GM18907 (cell line): Measurements from ENCODE around the gene MTHFSD.

ENCODE experiments used
- ATAC-seq: cut with Tn5 transposase; IDR thresholded peaks from one replicate; pipeline ENCODE4 v1.9.1; 2021; ENCODE audit warnings: mild to moderate bottlenecking, moderate library complexity; ENCODE audit not compliant: unreplicated experiment

The MTHFSD gene

DNA sequence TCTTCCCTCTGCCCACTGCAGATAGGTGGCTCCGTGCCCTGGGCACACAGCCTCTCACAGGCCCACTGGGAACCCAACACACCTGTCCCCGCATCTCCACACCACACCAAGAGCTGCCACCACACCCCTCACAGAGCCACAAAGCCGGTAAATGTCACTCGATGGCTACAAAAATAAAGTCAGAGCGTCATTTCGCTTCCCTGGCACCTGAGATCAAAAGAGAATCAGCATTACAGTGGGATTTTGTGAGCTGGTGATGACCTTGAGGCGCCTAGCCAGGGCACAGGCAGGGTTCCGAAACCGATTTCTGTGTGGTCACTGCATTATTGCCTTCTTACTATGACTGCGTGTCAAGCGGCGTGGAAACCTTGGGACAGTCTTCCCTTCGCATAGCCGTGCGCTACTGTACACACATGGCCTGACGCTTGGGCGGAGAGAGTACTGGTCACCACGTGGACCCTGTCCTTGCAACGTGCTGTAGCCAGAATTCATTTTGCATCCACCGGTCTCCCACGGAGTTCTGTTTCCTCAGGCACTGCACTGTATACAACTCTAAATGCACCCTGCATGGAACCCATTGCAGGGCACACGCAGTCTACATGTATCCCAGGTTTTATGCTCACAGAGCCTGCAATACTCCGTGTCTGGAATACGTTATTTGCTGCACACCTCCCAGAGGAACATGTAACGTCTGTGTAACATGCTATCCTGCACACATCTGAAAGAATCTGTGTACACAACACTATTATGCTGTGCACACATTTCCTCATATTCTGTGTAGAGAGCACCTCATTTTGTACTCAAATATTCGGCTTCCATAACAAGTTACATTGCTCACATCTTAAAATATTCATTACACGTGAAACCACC, 50.5 kb downstream of the MTHFSD start:
- no peak for ATAC-seq

DNA sequence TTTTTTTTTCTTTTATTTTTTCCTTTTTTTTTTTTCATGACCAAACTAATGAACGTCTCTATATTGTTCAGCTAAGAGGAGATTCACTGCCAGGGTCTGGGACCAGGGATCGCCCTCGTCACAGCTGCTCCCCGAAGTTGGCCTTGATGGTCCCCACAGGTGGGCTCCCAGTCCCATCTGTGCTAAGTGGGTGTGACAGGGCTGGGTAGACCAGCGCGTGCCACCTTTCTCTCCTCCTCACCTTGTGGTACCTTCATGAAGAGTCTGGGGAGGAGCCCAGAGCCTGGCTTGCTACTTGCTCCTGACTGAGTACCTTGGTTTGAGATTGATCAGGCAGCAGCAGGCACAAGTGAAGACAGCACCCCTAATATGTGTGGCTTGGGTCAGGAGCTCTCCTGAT, 51.2 kb downstream of the MTHFSD start:
- ATAC-seq, result no peak

DNA sequence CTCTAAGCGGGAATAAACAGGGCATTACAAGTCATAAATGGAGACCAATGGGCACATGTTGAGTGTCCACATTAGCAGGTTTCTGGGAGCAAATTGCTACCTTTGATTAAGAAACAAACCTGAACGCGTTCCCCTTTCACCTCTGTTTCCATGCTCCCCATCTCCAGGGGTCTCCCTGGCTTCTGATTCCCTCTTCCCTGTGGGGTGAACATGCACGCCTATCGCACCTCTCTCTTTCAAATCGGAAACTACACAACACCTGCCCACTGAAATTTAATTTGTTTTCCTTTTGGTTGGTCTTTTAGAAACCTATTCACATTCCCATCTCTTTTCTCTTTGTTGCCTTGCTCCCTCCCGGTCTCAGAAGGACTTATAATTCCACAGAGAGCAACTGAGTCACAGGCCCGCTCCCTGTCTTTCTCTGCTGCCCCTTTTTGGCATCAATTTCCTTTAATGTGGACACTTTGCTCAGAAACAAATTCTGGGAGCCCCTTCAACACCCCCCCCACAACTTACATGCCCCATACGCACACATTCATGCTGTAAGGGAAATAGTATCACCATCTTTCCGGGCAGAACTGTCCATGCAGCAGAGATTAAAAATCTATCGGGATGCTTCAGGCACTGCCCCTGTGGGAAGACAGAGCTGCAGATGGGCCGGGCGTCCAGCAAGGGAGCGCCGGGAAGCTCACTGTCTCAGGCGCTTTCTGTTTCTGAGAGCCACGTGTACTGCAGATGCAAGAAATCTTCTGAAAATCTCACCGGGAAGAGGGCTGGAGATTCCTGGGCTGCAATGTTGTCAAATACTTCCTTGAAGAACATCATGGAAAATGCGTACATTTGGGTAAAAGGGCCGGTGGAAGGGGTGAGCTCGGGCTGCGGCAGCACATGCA, 51.9 kb downstream of the MTHFSD start:
- ATAC-seq, result no peak

DNA sequence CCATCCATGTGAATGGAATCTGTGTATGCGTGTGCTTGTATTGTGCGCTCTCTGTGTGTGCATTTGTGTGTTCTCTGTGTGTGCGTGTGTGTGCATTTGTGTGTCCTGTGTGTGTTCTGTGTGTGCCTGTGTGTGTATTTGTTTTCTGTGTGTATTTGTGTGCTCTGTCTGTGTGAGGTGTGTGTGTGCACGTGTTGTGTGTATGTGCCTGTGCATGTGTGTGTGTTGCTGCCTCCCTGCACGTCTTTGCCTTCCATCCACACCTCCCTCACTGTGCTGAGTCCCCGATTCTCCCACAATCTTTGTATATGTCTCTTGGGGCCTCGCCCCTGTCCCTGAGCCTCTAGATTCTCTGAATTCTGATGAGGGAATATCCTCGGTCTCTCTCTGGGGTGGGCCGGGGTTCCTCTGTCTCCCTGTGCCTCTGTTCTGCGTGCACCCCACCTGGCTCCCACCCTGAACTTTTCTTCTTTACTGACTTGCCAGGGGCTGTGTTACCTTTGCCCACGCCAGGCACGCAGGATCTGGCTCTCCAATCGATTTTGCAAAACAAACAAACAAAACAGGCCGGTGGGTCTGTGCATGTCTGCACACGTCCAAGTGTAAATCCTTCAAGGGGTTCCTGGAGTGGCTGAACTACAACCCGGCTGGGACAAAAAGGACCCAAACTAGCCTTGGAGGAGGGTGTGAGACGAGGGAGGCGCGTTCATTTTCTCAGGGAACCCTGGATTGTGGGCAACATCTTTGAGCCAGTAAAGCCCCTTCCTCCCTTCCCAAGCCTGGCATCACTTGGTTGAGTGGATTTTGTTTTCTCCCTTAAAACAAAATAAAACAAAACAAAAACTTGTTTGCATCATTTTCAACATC, 52.8 kb downstream of the MTHFSD start:
- no peak for ATAC-seq

DNA sequence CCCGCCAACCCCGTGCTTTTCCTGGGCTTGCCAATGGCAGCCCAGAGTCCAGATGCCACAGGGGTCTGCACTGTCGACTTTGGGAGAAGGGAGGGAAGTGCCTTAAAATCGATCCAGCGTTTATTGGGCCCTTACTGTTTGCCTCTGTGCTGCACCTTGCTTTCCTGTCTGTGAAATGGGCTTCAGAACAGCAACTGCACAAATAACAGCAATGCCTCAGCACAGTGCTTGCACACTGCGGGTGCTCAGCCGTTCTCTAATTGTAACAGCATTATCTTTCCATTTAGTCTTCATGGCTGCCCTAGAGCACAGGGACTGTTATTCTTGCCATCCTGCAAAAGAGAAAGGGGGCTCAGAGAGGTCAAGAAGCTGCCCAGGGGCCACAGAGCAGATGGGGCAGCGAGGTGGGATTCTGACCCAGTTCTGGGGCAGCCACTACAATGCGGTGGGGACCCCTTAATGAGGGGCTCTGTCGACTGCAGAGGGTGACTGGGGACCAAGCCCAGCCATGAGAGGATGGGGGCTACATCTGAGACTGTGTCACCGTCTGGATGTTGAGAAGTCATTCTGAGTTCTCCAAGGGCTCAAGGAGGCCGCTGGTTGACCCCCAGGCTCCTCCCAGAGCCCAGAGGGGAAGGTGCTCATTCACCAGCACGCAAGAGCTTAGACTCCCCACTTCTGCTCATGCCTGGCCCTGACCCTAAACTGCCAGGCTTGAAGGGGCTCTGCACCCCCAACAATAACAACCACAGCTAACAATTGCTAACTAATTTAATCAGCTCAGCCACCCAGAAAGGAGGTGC, 54.1 kb downstream of the MTHFSD start:
- no peak for ATAC-seq

DNA sequence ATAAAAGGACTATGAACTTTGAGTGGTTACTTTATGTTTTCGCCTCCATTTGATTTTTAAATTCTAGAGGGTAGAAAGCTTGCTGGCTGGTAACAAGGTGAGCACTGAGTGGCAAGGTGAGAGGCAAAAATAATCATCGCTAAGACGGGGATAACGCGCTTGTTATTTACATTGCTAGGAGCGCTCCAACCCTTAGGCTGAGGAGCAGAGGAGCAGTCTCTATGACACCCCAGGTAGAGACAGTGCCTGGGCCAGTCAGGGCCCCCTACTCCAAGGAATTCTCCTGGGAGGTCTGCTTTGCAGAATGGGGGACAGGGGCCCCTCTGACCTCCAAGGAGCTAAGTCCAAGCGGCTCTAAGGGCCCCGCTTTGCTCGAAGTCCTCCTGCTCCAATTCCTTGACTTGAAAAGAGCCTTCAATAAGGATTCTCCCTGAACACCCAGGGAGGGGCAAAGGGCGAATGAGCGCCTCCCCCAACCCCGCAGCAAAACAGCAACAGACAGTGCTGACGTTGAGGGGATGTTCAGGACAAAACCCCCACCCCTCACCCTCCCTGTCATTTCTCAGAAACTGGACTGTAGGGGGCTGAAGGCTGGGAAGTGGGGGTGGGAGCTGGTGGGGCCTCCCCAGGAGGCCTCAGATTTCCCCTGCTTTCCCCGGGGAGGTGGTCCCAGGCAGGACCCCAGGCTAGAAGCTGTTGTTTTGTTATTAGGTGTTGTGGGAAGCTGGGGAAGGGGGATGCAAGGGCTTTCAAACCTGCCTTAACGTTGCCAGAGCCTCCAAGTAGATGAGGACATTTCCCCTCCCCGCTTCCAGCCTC, 54.9 kb downstream of the MTHFSD start:
- no peak for ATAC-seq

DNA sequence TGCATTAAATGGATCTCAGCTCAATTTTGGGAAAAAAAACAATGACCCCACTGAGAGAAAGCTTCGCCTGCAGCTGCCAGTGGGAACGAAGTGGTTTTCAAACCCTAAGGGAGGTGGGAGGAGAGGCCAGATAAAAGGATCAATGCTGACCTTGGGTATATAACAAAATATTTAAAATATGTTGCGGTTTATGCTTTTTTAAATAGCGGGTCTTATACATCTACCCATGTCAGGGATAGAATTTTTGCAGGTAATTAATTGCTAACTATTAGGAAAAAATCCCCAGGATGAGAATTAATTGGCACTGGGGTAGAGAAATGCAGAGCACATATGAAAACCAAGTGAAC, 55.6 kb downstream of the MTHFSD start:
- no peak for ATAC-seq

DNA sequence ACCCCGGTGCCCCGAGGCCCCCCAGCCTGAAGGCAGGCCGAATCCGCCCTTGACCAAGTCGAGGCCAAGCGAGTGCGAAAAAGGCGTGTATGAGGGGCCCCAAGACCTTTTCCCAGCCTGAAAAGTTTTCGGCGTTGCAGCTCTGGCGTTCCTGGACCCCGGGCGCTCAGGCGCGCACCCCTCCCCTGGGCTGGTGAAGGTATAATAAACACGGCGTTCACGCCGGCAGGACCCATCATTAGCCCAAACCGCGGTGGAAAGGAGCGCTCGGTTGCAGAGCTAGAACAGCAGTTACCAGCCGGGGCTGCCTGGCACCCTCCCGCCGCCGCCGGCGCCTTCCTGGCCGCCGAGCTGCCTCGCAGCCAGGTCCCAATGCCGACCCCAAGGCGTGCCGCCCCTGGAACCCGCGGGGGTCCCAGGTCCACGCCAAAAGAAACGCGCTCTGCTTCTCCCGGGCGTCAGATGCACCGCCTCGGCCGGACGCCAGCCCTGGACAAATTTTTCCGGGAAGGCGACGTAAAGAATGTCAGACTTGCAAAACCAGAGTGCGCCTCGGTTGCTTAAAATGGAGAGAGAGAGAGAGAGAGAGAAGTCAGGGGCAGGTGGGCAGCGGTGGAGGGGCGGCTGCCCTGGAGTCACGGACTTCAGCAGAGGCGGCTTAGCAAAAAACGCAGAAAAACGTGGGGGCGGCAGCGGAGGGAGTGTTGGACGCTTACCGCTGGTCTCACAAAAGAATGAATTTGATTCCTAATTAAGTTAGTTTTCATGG, 56.2 kb downstream of the MTHFSD start:
- ATAC-seq, result no peak

DNA sequence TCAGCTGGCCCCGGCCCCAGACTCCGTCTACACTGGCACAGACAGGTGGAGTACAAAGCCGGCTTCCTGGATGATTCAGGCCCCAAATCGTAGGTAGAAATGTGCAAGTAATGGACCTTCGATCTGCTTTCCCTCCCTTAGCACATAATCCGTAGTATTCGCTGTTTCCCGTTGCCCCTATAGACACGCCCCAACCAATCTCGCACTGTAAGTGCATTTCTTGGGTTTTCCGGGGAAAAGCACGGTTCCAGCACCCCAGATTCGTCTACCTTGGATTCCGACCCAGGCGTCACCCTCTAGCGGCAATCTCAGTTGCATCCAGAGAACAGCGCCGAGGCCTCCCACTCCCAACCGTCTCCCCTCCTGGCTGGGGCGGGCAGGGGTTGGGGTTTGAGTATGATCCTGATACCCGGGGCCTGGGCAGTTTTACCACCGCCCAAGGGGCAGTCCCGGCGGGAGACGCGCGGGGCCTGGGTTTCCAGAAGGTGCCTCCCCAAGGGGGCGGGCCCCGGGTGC, 56.8 kb downstream of the MTHFSD start:
- no peak for ATAC-seq

DNA sequence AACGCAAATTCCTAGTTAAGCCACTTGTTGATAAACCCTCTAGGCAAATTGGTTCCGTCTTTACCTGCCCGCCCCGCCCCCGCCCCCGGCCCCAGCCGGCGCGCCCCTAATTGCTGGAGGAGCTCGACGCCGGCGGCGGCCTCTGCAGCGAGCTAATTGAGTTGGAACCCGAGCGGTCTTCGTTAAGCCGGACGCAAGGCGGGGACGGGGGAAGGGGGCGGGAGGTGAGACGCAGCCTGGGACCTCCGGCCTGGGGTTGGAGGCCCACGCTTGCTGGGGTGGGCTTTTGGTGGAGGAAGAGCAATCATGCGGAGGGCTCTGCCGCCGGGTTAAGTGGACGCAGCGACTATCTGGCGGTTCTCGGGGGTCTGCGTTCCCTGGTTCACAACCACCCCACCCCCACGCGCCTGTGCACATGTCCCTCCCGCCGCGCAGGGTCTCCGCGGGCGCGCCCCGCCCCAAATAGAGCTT, 57.4 kb downstream of the MTHFSD start:
- no peak for ATAC-seq

DNA sequence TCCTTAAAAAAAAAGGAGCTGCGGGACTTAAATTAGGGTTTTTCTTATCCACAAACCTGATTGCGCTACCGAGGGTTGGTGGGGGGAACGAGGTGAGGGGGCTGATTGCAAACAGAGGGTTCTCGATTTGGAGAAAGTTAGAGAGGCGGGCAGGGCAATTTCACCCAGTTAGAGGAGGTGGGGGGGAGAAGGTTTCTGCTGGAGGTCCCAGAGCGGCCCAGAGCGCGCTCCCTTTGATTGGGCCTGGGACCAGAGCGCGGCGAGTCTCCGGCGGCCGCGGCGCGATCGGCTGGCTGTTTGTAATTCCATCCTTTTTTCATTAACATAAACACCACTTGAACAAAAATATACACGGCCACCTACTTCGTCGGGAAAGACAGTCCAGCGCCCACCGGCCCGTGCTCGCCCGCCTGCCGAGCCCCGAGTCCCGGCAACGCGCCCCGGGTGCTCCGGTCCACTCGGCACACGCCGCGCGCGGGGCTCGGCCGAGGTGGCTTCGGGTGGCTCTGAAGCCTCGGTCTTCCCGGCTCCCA, 58.0 kb downstream of the MTHFSD start:
- ATAC-seq, result no peak

DNA sequence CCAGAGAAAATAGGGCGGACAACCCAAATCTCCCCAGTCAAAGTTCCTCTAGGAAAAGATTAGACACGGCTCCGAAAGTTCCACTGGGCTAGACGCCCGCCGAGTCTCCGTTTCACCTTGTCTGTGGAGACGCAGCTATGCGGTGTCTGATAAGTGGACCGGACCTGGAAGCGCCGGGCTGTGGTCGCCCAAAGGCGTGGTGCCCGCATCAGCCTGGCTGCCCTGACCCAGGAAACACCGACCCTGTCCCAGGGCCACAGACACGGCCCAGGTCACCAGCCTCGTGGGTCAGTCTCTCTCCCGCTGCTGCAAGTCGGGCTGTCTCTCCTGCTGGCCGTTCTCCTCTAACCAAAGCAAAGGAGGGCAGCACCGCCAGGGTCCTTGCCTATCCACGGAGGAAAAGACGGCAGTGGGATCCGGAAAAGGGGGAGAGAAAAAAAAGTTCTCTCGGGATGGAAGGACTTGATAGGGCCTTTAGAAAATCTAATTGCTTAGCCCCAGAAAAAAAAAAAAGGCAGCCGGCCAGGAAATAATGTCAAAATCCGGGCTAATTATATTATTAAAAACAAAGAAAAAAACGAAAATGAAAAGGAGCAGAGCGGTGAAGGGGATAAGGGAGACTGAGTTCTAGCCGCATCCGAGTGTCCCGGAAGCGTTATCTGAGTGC, 58.6 kb downstream of the MTHFSD start:
- no peak for ATAC-seq

DNA sequence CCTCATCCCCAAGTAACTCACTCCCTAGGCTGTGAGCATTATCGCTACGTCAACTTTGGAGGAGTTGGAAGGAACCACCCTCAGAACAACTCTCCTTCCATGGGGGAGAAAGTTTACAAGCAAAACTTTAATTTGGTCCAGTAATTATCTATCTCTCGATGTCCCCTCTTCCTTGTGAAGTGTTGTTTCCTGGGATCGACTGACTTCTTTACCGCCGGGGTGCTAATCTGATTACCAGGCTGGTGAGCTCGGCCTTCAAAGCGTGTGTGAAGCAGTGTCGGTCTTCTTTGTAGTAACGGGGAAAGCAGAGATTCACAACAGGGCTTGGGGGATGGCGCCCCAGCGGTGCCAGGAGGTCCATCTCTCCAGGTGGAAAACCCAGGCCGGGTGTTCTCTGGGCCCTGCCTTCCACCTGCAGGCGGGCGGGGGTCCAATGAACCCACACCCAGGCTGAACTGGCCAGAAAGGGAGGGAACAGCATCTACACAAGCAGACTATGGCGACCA, 59.2 kb downstream of the MTHFSD start:
- ATAC-seq, result no peak

DNA sequence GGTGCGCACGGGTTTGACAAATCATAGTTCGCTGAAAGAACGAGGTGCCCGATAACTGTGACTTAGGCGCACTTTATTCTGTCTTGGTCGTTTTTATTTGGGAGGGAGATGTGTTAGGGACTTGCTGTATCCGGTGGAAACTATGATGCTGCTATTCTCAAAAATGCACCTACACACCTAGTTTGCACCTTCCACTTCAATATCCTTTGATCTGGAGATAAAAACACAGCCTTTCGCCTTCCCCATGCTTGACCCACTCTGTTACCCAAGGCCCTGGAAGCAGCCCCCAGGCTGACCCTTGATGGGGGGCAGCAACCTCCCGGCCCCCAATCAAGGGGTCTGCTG, 59.7 kb downstream of the MTHFSD start:
- ATAC-seq, result no peak

DNA sequence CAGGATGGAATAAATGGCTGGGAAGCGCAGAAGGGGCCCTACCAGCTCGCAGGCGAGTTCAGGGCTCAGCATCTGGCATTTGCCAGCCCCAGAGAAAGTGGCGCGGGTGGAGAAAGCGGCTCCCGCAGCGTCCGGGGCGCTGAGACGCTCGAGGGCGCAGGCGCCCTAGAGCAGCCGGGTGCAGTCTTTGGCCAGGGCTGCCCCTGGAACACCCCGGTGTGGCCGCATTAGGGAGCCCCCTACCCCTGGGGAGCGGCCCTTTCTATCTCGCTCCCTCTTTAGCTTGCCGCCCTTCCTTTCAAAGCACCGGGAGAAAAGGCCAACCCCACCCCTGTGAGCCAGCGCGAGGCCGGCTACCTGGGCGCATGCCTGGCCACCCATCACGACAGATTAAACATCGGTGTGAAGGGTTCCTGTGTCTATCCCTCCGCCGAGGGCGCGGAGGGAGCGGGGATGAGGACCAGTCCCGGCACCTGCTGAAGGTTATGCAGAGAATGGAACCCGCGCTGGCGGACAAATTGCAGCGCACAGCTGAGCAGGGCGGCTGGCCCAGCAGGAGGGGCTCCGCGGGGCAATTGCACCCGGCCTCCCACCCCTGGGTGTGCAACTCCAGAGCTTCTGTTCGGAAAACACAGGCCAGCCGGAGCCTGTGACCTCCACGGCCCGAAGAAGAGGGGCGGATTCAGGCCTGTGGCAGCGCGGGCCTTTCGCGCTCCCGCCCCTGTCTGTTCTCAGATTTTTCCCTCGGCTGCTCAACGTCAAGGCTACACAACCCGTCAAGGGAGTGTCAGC, 60.3 kb downstream of the MTHFSD start:
- no peak for ATAC-seq

DNA sequence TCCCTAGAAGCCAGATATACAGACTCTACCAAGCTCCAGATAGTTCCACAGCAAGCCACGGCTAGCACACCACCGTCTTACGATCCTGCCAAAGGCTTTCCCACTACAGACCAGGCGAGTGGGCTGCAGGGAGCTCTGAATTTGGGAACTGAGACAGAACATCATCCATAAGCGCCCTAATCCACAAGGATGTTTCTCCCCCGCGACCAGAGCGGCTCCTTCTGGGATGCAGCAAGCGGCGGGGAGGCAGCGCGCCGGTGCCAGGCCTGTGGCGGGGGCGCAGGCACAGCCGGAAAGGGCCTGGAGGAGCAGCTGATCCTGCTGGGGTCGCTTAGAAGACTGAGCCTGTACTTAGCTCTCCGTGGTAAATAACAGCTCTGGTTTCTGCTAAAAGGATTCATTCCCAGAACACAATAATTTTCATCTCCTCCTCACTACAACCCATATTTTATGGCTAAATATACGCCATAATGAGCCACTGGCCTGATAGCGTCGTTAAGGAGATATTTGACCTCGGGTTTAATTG, 60.9 kb downstream of the MTHFSD start:
- no peak for ATAC-seq
